Ascending aorta (tissue), 2 donors: ENCODE measurements around the gene EMC10. TPM values are rescaled to one million over a fixed set of nuclear protein-coding genes. Genes with fewer than 3 reads are reported as not detected.

Experiments
- DNase-seq, 2 donors: peaks; one replicate each; pipeline ENCODE4 v3.0.0-alpha.2; 2019; ENCODE audit warnings: low spot score in 2 of 2
- H3K27ac ChIP-seq, 2 donors: fragments of 200-600 bp; sonication (generic); one replicate each; pipeline ENCODE4 v1.5.1; 2016 to 2017; ENCODE audit warnings: mild to moderate bottlenecking in 1 of 2
- H3K27me3 ChIP-seq: fragments of 200-600 bp; sonication (generic); one replicate; pipeline ENCODE4 v1.5.1; 2017
- H3K36me3 ChIP-seq, 2 donors: fragments of 200-600 bp; sonication (generic); one replicate each; pipeline ENCODE4 v1.5.1; 2016
- H3K4me1 ChIP-seq, 2 donors: fragments of 200-600 bp; sonication (generic); one replicate each; pipeline ENCODE4 v1.5.1; 2016 to 2017; ENCODE audit warnings: mild to moderate bottlenecking in 1 of 2
- H3K4me3 ChIP-seq, 2 donors: fragments of 200-600 bp; sonication (generic); one replicate each; pipeline ENCODE4 v1.5.1; 2016 to 2017; ENCODE audit warnings: mild to moderate bottlenecking in 1 of 2
- H3K9me3 ChIP-seq, 2 donors: fragments of 200-600 bp; sonication (generic); one replicate each; pipeline ENCODE4 v1.5.1; 2016
- CTCF ChIP-seq, 3 experiments: fragments of 200-600 bp in 2 of 3; fragments of 450-650 bp in 1 of 3; sonication (generic) in 2 of 3; IDR thresholded peaks; one replicate each; pipeline ENCODE4 v1.5.1; 2016 to 2019; ENCODE audit warnings: antibody characterized with exemption in 3 of 3, mild to moderate bottlenecking in 1 of 3, moderate library complexity in 1 of 3
- intact Hi-C: fragments of 100-400 bp; cut with DNase I; formaldehyde crosslinking; loops from one replicate; pipeline ENCODE4 v1.15.1; 2023
- total RNA-seq: library from RNA; depleted of rRNA; stranded (reverse); fragments of >200 nt; gene quantifications from one replicate; pipeline ENCODE4 v1.1.0, GENCODE V29; 2016

Gene EMC10
- total RNA-seq, 1 donor from 2014 or later = 87.9 TPM

- Histone ChIP-seq H3K4me1 (no peaks in the 10 kb centered on the region), H3K36me3 (no peaks in the 10 kb centered on the region), H3K9me3 (no peaks in the 10 kb centered on the region), H3K27me3 (no peaks in the 10 kb centered on the region), H3K27ac (no peak overlapping the region), H3K4me3 (no peak overlapping the region)
- intact Hi-C loops = no loop called here
- DNase-seq = no peak
- TF ChIP-seq CTCF (IDR thresholded peaks at IDR 0.05) = no peak
These were observed 16.2 kb downstream of the EMC10 start for GRCh38 chr19:50492303-50493052.

- H3K4me1 ChIP-seq = no peaks in the 10 kb centered on the region
- TF ChIP-seq CTCF (IDR thresholded peaks at IDR 0.05) = no peak
- no peak overlapping the region for H3K4me3 ChIP-seq
- no peaks in the 10 kb centered on the region for H3K27me3 ChIP-seq
- no peaks in the 10 kb centered on the region for H3K9me3 ChIP-seq
- intact Hi-C loops = no loop called here
- H3K36me3 ChIP-seq = no peaks in the 10 kb centered on the region
- no peak for DNase-seq
- no peak overlapping the region for H3K27ac ChIP-seq
These were observed 16.9 kb downstream of the EMC10 start for GRCh38 chr19:50493171-50493570.

GRCh38 chr19:50494186-50495019 is 18.1 kb downstream of the EMC10 start:
- H3K9me3 ChIP-seq = no peaks in the 10 kb centered on the region
- no peaks in the 10 kb centered on the region for H3K36me3 ChIP-seq
- DNase-seq = no peak
- H3K4me1 ChIP-seq = no peaks in the 10 kb centered on the region
- no peaks in the 10 kb centered on the region for H3K27me3 ChIP-seq
- no peak overlapping the region for H3K27ac ChIP-seq
- no peak overlapping the region for H3K4me3 ChIP-seq
- TF ChIP-seq CTCF (IDR thresholded peaks at IDR 0.05) = no peak
- intact Hi-C loops = no loop called here

- H3K4me3 ChIP-seq = no peak overlapping the region
- intact Hi-C loops = no loop called here
- H3K27ac ChIP-seq = no peak overlapping the region
- no peaks in the 10 kb centered on the region for H3K9me3 ChIP-seq
- no peak for TF ChIP-seq CTCF (IDR thresholded peaks at IDR 0.05)
- H3K36me3 ChIP-seq = no peaks in the 10 kb centered on the region
- no peak for DNase-seq
- H3K4me1 ChIP-seq = no peaks in the 10 kb centered on the region
- H3K27me3 ChIP-seq = no peaks in the 10 kb centered on the region
These were observed 18.8 kb downstream of the EMC10 start for GRCh38 chr19:50495020-50495531.

- no peaks in the 10 kb centered on the region for H3K36me3 ChIP-seq
- no peaks in the 10 kb centered on the region for H3K4me1 ChIP-seq
- DNase-seq = no peak
- intact Hi-C loops = no loop called here
- TF ChIP-seq CTCF (IDR thresholded peaks at IDR 0.05) = no peak
- H3K9me3 ChIP-seq = no peaks in the 10 kb centered on the region
- no peak overlapping the region for H3K4me3 ChIP-seq
- H3K27ac ChIP-seq = no peak overlapping the region
- H3K27me3 ChIP-seq = no peaks in the 10 kb centered on the region
These were observed 20.1 kb downstream of the EMC10 start for GRCh38 chr19:50496189-50497021.
